ENCODE measurements around the gene CYB5D1. TPM values are rescaled to one million over a fixed set of nuclear protein-coding genes. Genes with fewer than 3 reads are reported as not detected.
"Not testable (repeated sequence)": the region's sequence is repeated elsewhere in the genome, so short reads cannot be mapped to it uniquely, and the experiment has no call there.

The CYB5D1 gene
- 7.9 TPM for polyA plus RNA-seq (2013, experiment 1 of 2)
- 8.0 TPM for polyA plus RNA-seq (2013, experiment 2 of 2)

DNA sequence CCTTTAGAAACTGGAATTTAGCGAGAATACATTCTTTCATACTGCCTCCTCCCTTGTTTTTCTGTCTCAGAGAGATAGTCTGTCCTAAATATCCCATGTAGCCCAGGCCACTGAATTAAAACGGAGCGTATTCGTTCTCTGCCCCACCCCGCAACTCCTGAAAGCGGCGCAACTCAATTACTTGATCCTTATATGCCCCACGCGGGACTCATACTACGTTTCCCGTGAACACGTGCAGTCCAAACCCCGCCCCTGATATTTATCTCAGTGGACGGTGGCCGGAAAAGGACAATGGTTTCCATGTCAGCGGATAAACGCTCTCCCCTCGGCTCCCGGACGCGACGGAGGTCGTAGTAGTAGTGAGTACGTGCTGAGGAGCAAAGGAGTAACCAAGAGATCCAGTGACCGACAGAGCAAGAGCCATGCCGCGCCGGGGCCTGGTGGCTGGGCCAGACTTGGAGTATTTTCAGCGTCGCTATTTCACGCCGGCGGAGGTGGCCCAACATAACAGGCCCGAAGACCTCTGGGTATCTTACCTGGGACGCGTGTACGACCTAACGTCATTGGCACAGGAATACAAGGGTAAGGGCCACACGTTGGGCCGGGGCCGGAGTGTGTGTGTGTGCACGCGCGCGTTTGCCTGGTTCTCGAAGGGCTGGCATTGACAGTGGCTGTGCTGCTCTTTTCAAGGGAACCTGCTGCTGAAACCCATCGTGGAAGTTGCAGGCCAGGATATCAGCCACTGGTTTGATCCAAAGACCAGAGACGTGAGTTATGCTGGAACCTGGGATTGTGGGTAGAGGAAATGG is at the start of gene CYB5D1:
Gene CYB5D1, plus strand, starts transcription at position 291 of the 809 bp plus-strand sequence. Its CDS starts 132 bp downstream, at position 423.
- peak within 1 kb of the TSS; percentile 98 for H2BK15ac ChIP-seq (ENCODE audit: low read depth, poor library complexity, severe bottlenecking)
- peak within 1 kb of the TSS; percentile 100 for H3K27ac ChIP-seq (ENCODE audit: low read length, poor library complexity, severe bottlenecking)
- H3K79me1 ChIP-seq (replicated peaks; ENCODE audit: low read length, poor library complexity, severe bottlenecking) = peaks cover 37% of the 10 kb centered on the region
- peak within 1 kb of the TSS; percentile 95 to 97 for H3K18ac ChIP-seq (ENCODE audit: low read depth in 1 of 2, low read length in 2 of 2)
- H4K91ac ChIP-seq (ENCODE audit: low read length) = peak within 1 kb of the TSS; percentile 99
- H3K9me3 ChIP-seq (ENCODE audit: control insufficient read depth, low read length) = no peaks in the 10 kb centered on the region
- peak within 1 kb of the TSS; percentile 95 for H2AFZ ChIP-seq (ENCODE audit: low read depth, low read length)
- H3K23ac ChIP-seq (ENCODE audit: low read length in 2 of 2) = no peak within 1 kb of the TSS
- peak within 1 kb of the TSS; percentile 14 to 17 for H2BK12ac ChIP-seq (ENCODE audit: low read length in 2 of 2)
- peak within 1 kb of the TSS in 1 of 2 experiments; percentile 81 for H3K14ac ChIP-seq (ENCODE audit: low read length in 2 of 2)
- peaks cover 17 to 37% of the 10 kb centered on the region in 2 experiments for H3K36me3 ChIP-seq (ENCODE audit: control insufficient read depth in 1 of 2, insufficient read depth in 2 of 2, low read depth in 1 of 2, low read length in 2 of 2)
- H3K4me3 ChIP-seq (ENCODE audit: insufficient read depth in 1 of 2, low read depth in 1 of 2, low read length in 2 of 2) = peak within 1 kb of the TSS; percentile 75 to 94
- DNase-seq = peak; percentile 97
- H4K8ac ChIP-seq (ENCODE audit: low read length) = peak within 1 kb of the TSS; percentile 100
- no peak within 1 kb of the TSS for H2AK5ac ChIP-seq (ENCODE audit: low read length, severe bottlenecking)
- peaks cover 28% of the 10 kb centered on the region for H3K4me1 ChIP-seq (ENCODE audit: control insufficient read depth, insufficient read depth, low read depth, low read length)
- H2BK120ac ChIP-seq (ENCODE audit: low read depth, low read length) = peak within 1 kb of the TSS; percentile 85
- peak within 1 kb of the TSS; percentile 96 for H3K9ac ChIP-seq (ENCODE audit: low read length)
- H3K4ac ChIP-seq (ENCODE audit: low read depth in 1 of 2, low read length in 2 of 2) = peak within 1 kb of the TSS; percentile 86 to 96
- H3K4me2 ChIP-seq (ENCODE audit: low read length, poor library complexity, severe bottlenecking) = peak within 1 kb of the TSS; percentile 91
- WGBS = 5% methylated on average over 48 of the region's 48 CpGs
- H3K27me3 ChIP-seq (ENCODE audit: control insufficient read depth in 1 of 2, insufficient read depth in 1 of 2, low read length in 2 of 2) = no peaks in the 10 kb centered on the region
- peak within 1 kb of the TSS; percentile 58 for H2BK5ac ChIP-seq (ENCODE audit: low read depth, low read length, poor library complexity, severe bottlenecking)

DNA sequence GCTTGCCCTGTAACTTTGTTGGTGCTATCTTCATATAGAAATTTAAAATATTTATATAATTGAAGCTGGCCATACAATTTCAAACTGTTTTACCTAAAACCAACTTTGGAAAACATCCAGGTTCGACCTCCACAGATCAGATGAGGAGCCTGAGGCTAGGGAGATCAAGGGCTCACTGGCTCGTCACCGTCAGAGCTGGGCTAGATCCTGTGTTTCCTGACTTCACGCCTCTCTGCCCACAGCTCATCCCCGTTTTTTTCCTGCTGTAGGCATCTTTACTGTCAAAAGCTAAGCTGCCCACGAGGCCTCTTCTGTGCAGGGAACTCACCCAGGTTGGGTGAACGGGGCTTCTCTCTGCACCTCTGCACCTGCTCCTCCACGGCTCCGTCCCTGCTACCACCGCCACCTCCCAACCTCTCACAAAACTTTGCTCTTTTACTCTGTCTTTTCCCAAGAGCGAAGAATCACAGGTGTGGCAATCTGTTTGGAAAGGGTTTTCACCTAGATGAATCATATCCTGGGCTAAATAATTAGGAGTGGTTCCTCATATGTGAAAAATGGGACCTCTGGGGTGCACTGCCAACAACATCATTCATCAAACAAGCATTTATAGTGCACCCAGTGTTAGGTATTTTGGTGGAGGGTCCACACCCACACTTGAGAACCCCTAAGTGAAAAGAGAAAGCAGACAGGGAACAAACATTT is 48.6 kb upstream of the CYB5D1 start:
- H4K8ac ChIP-seq (ENCODE audit: low read length) = no peak overlapping the region
- H2BK12ac ChIP-seq (ENCODE audit: low read length in 2 of 2) = no peak overlapping the region
- no peak overlapping the region for H2BK5ac ChIP-seq (ENCODE audit: low read depth, low read length, poor library complexity, severe bottlenecking)
- 70% methylated on average over 10 of the region's 11 CpGs for WGBS
- H3K23ac ChIP-seq (ENCODE audit: low read length in 2 of 2) = no peak overlapping the region
- DNase-seq = no peak
- no peak overlapping the region for H2AFZ ChIP-seq (ENCODE audit: low read depth, low read length)
- H3K4me3 ChIP-seq (ENCODE audit: insufficient read depth in 1 of 2, low read depth in 1 of 2, low read length in 2 of 2) = no peak overlapping the region
- no peaks in the 10 kb centered on the region for H3K9me3 ChIP-seq (ENCODE audit: control insufficient read depth, low read length)
- no peak overlapping the region for H3K18ac ChIP-seq (ENCODE audit: low read depth in 1 of 2, low read length in 2 of 2)
- no peak overlapping the region for H3K27ac ChIP-seq (ENCODE audit: low read length, poor library complexity, severe bottlenecking)
- no peaks in the 10 kb centered on the region for H3K36me3 ChIP-seq (ENCODE audit: control insufficient read depth in 1 of 2, insufficient read depth in 2 of 2, low read depth in 1 of 2, low read length in 2 of 2)
- peaks cover 2% of the 10 kb centered on the region for H3K4me1 ChIP-seq (ENCODE audit: control insufficient read depth, insufficient read depth, low read depth, low read length)
- H3K27me3 ChIP-seq (ENCODE audit: control insufficient read depth in 1 of 2, insufficient read depth in 1 of 2, low read length in 2 of 2) = peaks cover 22 to 23% of the 10 kb centered on the region in 2 experiments
- H2BK15ac ChIP-seq (ENCODE audit: low read depth, poor library complexity, severe bottlenecking) = no peak overlapping the region
- no peak overlapping the region for H3K4ac ChIP-seq (ENCODE audit: low read depth in 1 of 2, low read length in 2 of 2)
- no peak overlapping the region for H3K4me2 ChIP-seq (ENCODE audit: low read length, poor library complexity, severe bottlenecking)
- H3K79me1 ChIP-seq (replicated peaks; ENCODE audit: low read length, poor library complexity, severe bottlenecking) = no peaks in the 10 kb centered on the region
- H2AK5ac ChIP-seq (ENCODE audit: low read length, severe bottlenecking) = no peak overlapping the region
- H2BK120ac ChIP-seq (ENCODE audit: low read depth, low read length) = no peak overlapping the region
- H3K9ac ChIP-seq (ENCODE audit: low read length) = no peak overlapping the region
- no peak overlapping the region for H3K14ac ChIP-seq (ENCODE audit: low read length in 2 of 2)
- no peak overlapping the region for H4K91ac ChIP-seq (ENCODE audit: low read length)

- not testable (repeated sequence) for H2BK5ac ChIP-seq (ENCODE audit: low read depth, low read length, poor library complexity, severe bottlenecking); H3K9ac ChIP-seq (ENCODE audit: low read length); H3K4me2 ChIP-seq (ENCODE audit: low read length, poor library complexity, severe bottlenecking); H3K9me3 ChIP-seq (ENCODE audit: control insufficient read depth, low read length); H3K4me1 ChIP-seq (ENCODE audit: control insufficient read depth, insufficient read depth, low read depth, low read length); H3K14ac ChIP-seq (ENCODE audit: low read length in 2 of 2); H3K4me3 ChIP-seq (ENCODE audit: insufficient read depth in 1 of 2, low read depth in 1 of 2, low read length in 2 of 2); H3K36me3 ChIP-seq (ENCODE audit: control insufficient read depth in 1 of 2, insufficient read depth in 2 of 2, low read depth in 1 of 2, low read length in 2 of 2); H4K91ac ChIP-seq (ENCODE audit: low read length); H2BK15ac ChIP-seq (ENCODE audit: low read depth, poor library complexity, severe bottlenecking); H2BK12ac ChIP-seq (ENCODE audit: low read length in 2 of 2); H2BK120ac ChIP-seq (ENCODE audit: low read depth, low read length); H3K27ac ChIP-seq (ENCODE audit: low read length, poor library complexity, severe bottlenecking); H3K79me1 ChIP-seq (replicated peaks; ENCODE audit: low read length, poor library complexity, severe bottlenecking); H3K4ac ChIP-seq (ENCODE audit: low read depth in 1 of 2, low read length in 2 of 2); H2AK5ac ChIP-seq (ENCODE audit: low read length, severe bottlenecking); H3K23ac ChIP-seq (ENCODE audit: low read length in 2 of 2); H4K8ac ChIP-seq (ENCODE audit: low read length); H2AFZ ChIP-seq (ENCODE audit: low read depth, low read length)
- Histone ChIP-seq H3K18ac (ENCODE audit: low read depth in 1 of 2, low read length in 2 of 2) (peak overlapping the region in 1 of 2 experiments; percentile 22), H3K27me3 (ENCODE audit: control insufficient read depth in 1 of 2, insufficient read depth in 1 of 2, low read length in 2 of 2) (peaks cover 21 to 23% of the 10 kb centered on the region in 2 experiments)
- WGBS = 84% methylated on average over 9 of the region's 9 CpGs
- DNase-seq = peak; percentile 37
Observed at GRCh38 chr17:7809791-7810343, 47.9 kb upstream of the CYB5D1 start.

DNA sequence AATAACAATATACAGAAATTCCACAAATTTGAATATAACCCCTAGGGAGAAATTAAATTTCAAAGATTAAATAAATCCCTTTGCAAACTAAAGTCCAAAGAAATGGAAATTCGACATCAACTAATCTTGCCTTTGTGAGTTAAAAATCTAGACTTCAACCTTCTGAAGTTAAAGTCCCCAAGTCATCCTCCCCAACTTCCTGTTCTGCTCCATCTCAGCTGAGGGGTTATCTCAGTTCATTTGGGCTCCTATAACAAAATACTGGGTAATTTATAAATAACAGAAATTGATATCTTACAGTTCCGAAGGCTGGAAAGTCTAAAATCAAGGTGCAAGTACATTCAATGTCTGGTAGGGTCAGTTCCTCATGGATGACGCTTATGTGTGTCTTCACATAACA is 46.6 kb upstream of the CYB5D1 start:
- no peaks in the 10 kb centered on the region for H3K9me3 ChIP-seq (ENCODE audit: control insufficient read depth, low read length)
- no peak overlapping the region for H2BK12ac ChIP-seq (ENCODE audit: low read length in 2 of 2)
- no peaks in the 10 kb centered on the region for H3K36me3 ChIP-seq (ENCODE audit: control insufficient read depth in 1 of 2, insufficient read depth in 2 of 2, low read depth in 1 of 2, low read length in 2 of 2)
- H3K9ac ChIP-seq (ENCODE audit: low read length) = no peak overlapping the region
- H2AK5ac ChIP-seq (ENCODE audit: low read length, severe bottlenecking) = no peak overlapping the region
- peaks cover 2% of the 10 kb centered on the region for H3K4me1 ChIP-seq (ENCODE audit: control insufficient read depth, insufficient read depth, low read depth, low read length)
- no peak overlapping the region for H3K4me2 ChIP-seq (ENCODE audit: low read length, poor library complexity, severe bottlenecking)
- no peak overlapping the region for H2BK120ac ChIP-seq (ENCODE audit: low read depth, low read length)
- H3K14ac ChIP-seq (ENCODE audit: low read length in 2 of 2) = no peak overlapping the region
- no peak overlapping the region for H2BK5ac ChIP-seq (ENCODE audit: low read depth, low read length, poor library complexity, severe bottlenecking)
- H3K4ac ChIP-seq (ENCODE audit: low read depth in 1 of 2, low read length in 2 of 2) = no peak overlapping the region
- H3K27me3 ChIP-seq (ENCODE audit: control insufficient read depth in 1 of 2, insufficient read depth in 1 of 2, low read length in 2 of 2) = peaks cover 29 to 30% of the 10 kb centered on the region in 2 experiments
- H3K4me3 ChIP-seq (ENCODE audit: insufficient read depth in 1 of 2, low read depth in 1 of 2, low read length in 2 of 2) = no peak overlapping the region
- no peak overlapping the region for H3K23ac ChIP-seq (ENCODE audit: low read length in 2 of 2)
- H3K79me1 ChIP-seq (replicated peaks; ENCODE audit: low read length, poor library complexity, severe bottlenecking) = no peaks in the 10 kb centered on the region
- no peak overlapping the region for H4K8ac ChIP-seq (ENCODE audit: low read length)
- no peak overlapping the region for H4K91ac ChIP-seq (ENCODE audit: low read length)
- H3K27ac ChIP-seq (ENCODE audit: low read length, poor library complexity, severe bottlenecking) = no peak overlapping the region
- H2BK15ac ChIP-seq (ENCODE audit: low read depth, poor library complexity, severe bottlenecking) = no peak overlapping the region
- no peak for DNase-seq
- 89% methylated on average over 3 of the region's 3 CpGs for WGBS
- H2AFZ ChIP-seq (ENCODE audit: low read depth, low read length) = no peak overlapping the region
- H3K18ac ChIP-seq (ENCODE audit: low read depth in 1 of 2, low read length in 2 of 2) = no peak overlapping the region
